SK-N-SH (cell line): ENCODE results near the gene ZNF688.

Experiments
- CTCF ChIP-seq: fragments of 200-600 bp; sonication (generic); IDR thresholded peaks from 2 replicates; pipeline ENCODE4 v1.6.1; 2017; ENCODE audit warnings: antibody characterized with exemption, mild to moderate bottlenecking, moderate library complexity
- FOSL2 ChIP-seq: IDR thresholded peaks from 2 replicates; pipeline ENCODE4 v1.4.0; 2012; ENCODE audit warnings: low read depth, mild to moderate bottlenecking, moderate library complexity, borderline replicate concordance
- GABPA ChIP-seq: IDR thresholded peaks from 2 replicates; pipeline ENCODE4 v1.4.0; 2012; ENCODE audit warnings: low read depth, mild to moderate bottlenecking
- GATA2 ChIP-seq: sonication (generic); formaldehyde crosslinking; IDR thresholded peaks from 2 replicates; pipeline ENCODE4 v1.5.0; 2020; ENCODE audit warnings: mild to moderate bottlenecking, missing genetic modification reagents
- JUND ChIP-seq: IDR thresholded peaks from 2 replicates; pipeline ENCODE4 v1.4.0; 2012

GRCh38 chr16:30525844-30526136 is 45.7 kb downstream of the ZNF688 start:
- no peak for TF ChIP-seq GATA2 (CRISPR knock-in tag)
- no peak for TF ChIP-seq CTCF
- no peak for TF ChIP-seq GABPA
- TF ChIP-seq FOSL2 = no peak
- TF ChIP-seq JUND = no peak
